ENCODE data around the gene GRAMD1B.
A peak's percentile ranks its signal among the peaks of the same experiment; 100 is the strongest.
"Not testable (repeated sequence)": the region's sequence is repeated elsewhere in the genome, so short reads cannot be mapped to it uniquely, and the experiment has no call there.

The GRAMD1B gene

GRCh38 chr11:123569393-123569792 is 139.3 kb downstream of the GRAMD1B start:
- FAIRE-seq (no peak), DNase-seq (ENCODE audit: insufficient read length, low spot score) (no peak)
- no peak for TF ChIP-seq POLR2A (IDR thresholded peaks at IDR 0.05; ENCODE audit: low read depth, low read length)

- TF ChIP-seq POLR2A (IDR thresholded peaks at IDR 0.05; ENCODE audit: low read depth, low read length), result no peak
- no peak for FAIRE-seq
- no peak for DNase-seq (ENCODE audit: insufficient read length, low spot score)
Observed at GRCh38 chr11:123570939-123571580, 141.0 kb downstream of the GRAMD1B start.

DNA sequence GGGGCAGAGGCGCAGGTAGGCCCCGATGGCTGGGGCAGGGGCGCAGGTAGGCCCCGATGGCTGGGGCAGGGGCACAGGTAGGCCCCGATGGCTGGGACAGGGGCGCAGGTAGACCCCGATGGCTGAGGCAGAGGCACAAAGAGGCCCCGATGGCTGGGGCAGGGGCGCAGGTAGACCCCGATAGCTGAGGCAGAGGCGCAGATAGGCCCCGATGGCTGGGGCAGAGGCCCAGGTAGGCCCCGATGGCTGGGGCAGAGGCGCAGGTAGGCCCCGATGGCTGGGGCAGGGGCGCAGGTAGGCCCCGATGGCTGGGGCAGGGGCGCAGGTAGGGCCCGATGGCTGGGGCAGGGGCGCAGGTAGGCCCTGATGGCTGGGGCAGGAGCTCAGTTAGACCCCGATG is 142.7 kb downstream of the GRAMD1B start:
- FAIRE-seq; DNase-seq (ENCODE audit: insufficient read length, low spot score): not testable (repeated sequence)

DNA sequence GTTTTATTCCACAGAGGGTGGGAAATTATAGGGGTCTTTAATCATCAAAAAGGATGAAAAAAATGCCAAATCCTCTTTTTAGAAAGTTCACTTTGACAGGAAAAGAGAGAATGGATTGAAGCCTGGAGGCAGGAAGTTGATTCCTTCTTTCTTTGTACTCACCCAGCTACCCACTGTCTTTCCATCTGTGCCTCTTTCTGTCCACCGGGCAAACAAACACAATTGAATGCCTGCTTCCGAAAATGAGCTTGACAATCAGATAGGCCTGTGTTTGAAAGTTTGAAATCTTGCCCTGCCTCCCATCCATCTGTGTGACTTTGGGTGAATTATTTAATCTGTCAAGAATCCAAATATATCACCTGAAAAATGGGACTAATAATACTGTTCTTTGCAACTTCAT is 143.2 kb downstream of the GRAMD1B start:
- no peak for TF ChIP-seq POLR2A (IDR thresholded peaks at IDR 0.05; ENCODE audit: low read depth, low read length)
- no peak for DNase-seq (ENCODE audit: insufficient read length, low spot score)
- FAIRE-seq, result no peak

GRCh38 chr11:123575441-123575840 is 145.4 kb downstream of the GRAMD1B start:
- no peak for TF ChIP-seq POLR2A (IDR thresholded peaks at IDR 0.05; ENCODE audit: low read depth, low read length)
- FAIRE-seq (no peak), DNase-seq (ENCODE audit: insufficient read length, low spot score) (no peak)

DNA sequence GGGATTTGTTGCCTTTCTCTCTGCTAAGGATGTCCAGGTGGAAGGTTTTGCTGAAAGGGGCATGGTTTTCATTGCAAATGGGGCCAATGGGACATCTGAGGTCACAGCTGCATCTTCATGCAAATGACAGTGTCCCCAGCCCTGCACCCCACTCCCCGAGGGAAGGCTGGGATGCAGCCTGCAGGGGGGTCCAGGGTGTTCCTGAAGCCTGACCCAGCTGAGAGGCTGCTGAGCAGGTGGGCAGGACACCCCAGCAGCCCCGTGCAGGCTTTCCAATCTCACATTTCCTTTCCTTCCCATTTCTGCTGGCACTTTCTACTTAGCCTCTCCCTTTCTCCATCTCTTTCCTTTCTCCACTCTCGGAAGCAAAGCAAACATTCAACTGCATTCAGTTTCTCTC is 146.0 kb downstream of the GRAMD1B start:
- FAIRE-seq (no peak), DNase-seq (ENCODE audit: insufficient read length, low spot score) (no peak)
- TF ChIP-seq POLR2A (IDR thresholded peaks at IDR 0.05; ENCODE audit: low read depth, low read length), result no peak

GRCh38 chr11:123576501-123576900 is 146.4 kb downstream of the GRAMD1B start:
- FAIRE-seq (no peak), DNase-seq (ENCODE audit: insufficient read length, low spot score) (no peak)
- no peak for TF ChIP-seq POLR2A (IDR thresholded peaks at IDR 0.05; ENCODE audit: low read depth, low read length)

DNA sequence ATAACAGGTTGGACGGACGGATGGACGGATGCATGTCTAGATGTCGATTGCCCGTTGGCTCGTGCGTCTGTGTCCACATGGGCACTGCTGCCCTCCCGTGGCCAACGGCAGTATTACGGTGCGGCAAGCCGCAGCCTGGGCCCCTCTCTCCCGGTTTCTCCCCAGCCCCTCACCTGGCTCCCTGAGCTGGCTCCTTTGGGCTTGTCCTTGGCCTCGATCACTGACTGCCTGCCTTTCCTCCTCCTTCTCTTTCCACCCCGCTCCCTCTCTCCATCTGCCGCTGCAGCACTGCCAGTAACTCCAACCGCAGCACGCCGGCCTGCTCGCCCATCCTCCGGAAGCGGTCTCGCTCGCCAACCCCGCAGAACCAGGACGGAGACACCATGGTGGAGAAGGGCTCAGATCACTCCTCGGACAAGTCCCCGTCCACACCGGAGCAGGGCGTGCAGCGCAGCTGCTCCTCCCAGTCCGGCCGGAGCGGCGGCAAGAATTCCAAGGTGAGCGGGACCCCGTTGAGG is 147.1 kb downstream of the GRAMD1B start:
- TF ChIP-seq POLR2A (IDR thresholded peaks at IDR 0.05; ENCODE audit: low read depth, low read length), result no peak
- FAIRE-seq, result peak; percentile 86
- peak; percentile 51 for DNase-seq (ENCODE audit: insufficient read length, low spot score)

DNA sequence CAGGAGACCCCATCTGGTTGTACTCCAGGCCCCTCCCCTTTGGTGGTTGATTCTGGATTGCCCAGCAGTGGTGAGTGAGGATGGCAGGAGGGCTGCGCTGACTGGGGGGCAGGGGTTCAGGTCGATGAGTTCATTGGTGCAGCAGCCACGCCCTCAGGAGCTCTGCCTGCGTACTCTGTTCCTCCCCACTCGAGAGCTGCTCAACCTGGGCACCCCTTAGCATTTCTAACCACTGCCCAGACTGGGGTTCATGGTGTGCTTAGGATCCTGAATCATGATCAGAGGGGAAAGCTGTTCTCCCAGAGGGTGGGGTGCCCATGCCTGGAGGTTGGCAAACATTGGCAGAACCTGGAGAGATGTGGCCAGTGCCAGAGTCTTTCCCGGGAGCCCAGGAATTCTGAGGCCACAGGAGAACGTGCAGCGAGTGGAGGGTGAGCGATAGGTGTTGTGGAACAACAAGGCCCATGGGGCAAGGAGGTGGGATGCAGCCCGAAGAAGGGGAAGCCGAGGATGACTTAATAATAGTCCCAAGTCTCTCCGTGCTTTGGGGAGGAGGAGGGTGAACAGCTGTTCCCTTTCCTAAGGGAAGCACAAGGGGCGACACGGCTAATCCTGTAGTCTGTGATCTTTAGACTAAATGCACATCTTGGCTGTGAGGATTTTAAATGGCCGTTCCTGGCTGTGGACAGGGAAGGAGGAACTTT is 148.9 kb downstream of the GRAMD1B start:
- FAIRE-seq (no peak), DNase-seq (ENCODE audit: insufficient read length, low spot score) (no peak)
- no peak for TF ChIP-seq POLR2A (IDR thresholded peaks at IDR 0.05; ENCODE audit: low read depth, low read length)

GRCh38 chr11:123579482-123579812 is 149.4 kb downstream of the GRAMD1B start:
- no peak for TF ChIP-seq POLR2A (IDR thresholded peaks at IDR 0.05; ENCODE audit: low read depth, low read length)
- DNase-seq (ENCODE audit: insufficient read length, low spot score), result no peak
- FAIRE-seq, result no peak

GRCh38 chr11:123580137-123580536 is 150.1 kb downstream of the GRAMD1B start:
- DNase-seq (ENCODE audit: insufficient read length, low spot score), result no peak
- FAIRE-seq, result no peak
- TF ChIP-seq POLR2A (IDR thresholded peaks at IDR 0.05; ENCODE audit: low read depth, low read length), result no peak

DNA sequence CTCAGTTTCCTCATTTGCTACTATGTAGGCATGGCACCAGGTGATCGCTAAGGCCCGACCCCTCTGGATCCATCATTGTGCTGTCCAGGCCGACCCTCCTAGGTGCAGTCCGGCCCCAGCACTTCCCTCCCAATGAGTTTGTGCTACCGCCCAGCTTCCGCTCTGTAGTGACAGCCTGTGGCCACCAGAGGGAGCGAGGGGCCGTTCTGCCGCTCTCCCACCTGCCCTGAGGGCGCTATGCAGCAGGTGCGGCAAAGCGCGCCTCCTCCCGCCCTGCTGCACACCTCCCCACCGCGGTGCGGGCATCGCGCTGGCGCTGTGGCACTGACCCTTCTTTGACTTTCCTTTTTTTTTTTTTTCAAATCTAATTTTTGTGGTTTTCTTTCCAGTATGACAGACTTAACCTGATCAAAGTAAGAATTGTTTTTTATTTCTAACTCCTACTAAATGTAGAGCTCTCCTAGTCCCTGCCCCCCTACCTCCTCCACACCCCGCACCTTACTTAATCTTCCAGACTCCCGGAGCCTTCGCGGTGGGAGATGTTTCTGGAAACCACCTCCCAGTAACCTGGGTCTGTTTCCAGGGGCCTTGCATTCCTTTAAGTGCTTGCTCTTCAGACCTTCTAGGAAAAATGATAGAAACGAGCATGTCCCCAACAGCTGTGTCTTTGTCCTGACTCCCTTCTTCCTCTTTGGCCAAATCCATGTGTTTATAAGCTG is 150.6 kb downstream of the GRAMD1B start:
- DNase-seq (ENCODE audit: insufficient read length, low spot score), result peak; percentile 45

DNA sequence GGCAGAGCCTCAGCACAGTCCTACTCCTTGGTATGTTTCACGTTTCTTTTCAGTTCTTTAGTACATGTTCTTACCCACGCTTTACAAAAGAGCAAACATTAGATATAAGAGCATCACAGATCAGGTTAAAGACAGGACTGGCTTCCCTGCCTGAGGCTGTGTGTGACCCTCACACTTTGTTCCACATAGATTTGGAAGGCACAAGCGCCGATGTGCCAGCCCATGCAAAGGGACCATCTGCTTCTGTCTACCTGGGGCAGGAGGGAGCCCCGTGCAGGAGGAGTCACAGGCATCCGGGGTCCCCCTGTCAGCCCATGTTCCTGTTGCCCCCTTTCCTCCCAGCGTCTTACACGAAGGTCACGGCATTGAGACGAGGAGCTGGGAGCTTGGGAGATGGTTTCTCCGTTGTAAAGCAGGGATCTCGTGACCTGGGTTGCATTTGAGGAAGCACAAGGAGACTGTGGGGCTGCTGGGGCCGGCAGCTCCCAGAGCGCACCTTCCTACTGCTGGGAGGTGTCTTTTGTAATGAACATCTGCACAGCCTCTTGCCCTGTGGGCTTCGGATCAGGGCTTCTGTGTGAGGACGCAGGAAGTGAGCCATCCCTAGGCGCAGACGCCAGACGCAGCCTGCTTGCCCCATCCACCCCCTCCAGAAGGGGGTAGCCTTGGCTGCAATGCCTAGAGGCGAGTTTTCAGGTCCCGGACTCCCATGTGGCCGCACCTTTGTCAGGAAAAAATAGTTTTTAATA is 151.8 kb downstream of the GRAMD1B start:
- DNase-seq (ENCODE audit: insufficient read length, low spot score) (no peak), FAIRE-seq (no peak)
- no peak for TF ChIP-seq POLR2A (IDR thresholded peaks at IDR 0.05; ENCODE audit: low read depth, low read length)

More for the DNA sequence above, 150.6 kb downstream of the GRAMD1B start:
- TF ChIP-seq POLR2A (IDR thresholded peaks at IDR 0.05; ENCODE audit: low read depth, low read length), result no peak
- FAIRE-seq, result no peak

- no peak for TF ChIP-seq POLR2A (IDR thresholded peaks at IDR 0.05; ENCODE audit: low read depth, low read length)
- DNase-seq (ENCODE audit: insufficient read length, low spot score) (no peak), FAIRE-seq (peak; percentile 23)
Observed at GRCh38 chr11:123582992-123583504, 153.0 kb downstream of the GRAMD1B start.
